Stimulated activated CD8-positive, alpha-beta memory T cell treated with anti-CD3 and anti-CD28 coated beads, Interleukin-15, amount 100 ng/mL, for 1 hour (primary cell): ENCODE data around the gene SPG11.
"Not testable (repeated sequence)": the region's sequence is repeated elsewhere in the genome, so short reads cannot be mapped to it uniquely, and the experiment has no call there.

ENCODE experiments used
- DNase-seq: peaks from one replicate; pipeline ENCODE4 v3.0.0-alpha.2; 2020; ENCODE audit warnings: low read depth

Gene SPG11

DNA sequence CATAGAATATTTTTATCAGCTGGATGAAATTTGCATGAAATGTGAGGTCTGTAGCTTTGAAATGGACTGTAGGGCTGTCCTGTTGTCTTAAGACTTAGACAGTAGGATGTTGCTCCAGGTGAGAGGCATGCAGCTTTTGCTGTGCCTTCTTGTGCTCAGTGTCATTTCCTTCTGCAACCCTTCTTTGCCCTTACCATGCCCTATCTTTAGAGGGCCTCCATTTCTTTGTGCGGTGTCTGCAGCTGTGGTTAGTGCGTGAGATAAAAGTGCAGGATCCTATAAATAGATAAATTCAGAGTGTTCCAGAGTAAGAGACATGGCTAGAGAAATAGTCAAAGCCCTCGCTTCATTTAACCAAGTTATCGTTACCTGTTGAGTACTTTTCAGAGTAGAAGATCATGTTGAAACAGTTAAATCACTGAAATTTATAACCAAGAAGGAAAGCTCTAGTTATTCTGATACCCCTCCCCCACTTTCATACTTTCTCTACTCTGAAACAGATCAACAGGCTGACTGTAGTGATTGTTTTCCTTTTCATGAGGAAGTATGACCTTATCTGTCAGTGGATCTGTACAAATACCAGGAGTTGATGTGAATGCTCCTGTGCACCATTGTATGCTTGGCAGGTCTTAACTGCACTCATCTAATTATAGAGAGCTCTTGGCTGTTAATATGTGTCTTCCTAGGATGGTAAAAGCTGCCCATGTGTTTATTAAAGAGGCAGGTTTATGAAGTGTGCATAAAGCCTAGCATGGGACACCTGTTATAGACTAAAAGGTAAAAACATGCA lies 108.3 kb downstream of the SPG11 start:
- no peak for DNase-seq

DNA sequence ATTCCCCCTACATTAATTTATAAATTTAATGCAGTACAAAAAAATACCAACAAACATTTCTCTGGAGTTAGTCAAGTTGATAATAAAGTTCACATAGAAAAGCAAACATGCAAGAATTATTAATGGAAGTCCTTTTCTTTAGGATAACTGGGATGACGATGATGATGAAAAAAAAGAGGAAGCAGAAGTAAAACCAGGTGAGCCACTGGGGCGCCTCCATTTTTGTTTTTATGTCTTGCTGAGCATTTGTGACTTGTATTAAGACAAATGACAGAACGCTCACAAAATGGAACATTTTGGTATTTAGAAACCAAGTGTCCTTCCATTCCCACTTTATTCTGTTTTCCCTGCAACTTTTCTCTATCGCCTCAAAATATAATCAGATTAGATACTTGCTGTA lies 112.7 kb downstream of the SPG11 start:
- DNase-seq = no peak

DNA sequence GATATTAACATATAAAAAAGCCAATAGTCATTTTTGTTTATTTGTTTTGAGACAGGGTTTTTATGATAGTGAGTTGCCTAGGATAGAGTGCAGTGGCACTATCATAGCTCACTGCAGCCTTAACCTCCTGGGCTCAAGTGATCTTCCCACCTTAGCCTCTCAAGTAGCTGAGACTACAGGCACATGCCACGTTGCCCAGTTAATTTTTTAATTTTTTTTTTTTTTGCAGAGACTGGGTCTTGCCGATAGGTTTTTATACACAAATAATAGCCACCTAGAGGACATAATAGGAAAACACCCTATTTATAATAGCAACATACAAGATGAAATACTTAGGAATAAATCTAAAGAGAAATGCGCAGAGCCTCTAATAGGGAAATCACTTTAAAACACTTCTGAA lies 113.2 kb downstream of the SPG11 start:
- DNase-seq = no peak

DNA sequence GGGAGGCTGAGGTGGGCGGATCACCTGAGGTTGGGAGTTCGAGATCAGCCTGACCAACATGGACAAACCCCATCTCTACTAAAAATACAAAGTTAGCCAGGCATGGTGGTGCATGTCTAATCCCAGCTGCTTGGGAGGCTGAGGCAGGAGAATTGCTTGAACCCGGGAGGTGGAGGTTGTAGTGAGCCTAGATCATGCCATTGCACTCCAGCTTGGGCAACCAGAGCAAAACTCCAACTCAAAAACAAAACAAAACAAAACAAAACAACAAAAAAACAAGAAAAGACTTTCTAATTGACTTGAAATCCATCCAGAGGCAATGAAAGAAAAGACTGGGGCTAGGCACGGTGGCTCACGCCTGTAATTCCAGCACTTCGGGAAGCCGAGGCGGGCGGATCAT lies 114.3 kb downstream of the SPG11 start:
- not testable (repeated sequence) for DNase-seq

DNA sequence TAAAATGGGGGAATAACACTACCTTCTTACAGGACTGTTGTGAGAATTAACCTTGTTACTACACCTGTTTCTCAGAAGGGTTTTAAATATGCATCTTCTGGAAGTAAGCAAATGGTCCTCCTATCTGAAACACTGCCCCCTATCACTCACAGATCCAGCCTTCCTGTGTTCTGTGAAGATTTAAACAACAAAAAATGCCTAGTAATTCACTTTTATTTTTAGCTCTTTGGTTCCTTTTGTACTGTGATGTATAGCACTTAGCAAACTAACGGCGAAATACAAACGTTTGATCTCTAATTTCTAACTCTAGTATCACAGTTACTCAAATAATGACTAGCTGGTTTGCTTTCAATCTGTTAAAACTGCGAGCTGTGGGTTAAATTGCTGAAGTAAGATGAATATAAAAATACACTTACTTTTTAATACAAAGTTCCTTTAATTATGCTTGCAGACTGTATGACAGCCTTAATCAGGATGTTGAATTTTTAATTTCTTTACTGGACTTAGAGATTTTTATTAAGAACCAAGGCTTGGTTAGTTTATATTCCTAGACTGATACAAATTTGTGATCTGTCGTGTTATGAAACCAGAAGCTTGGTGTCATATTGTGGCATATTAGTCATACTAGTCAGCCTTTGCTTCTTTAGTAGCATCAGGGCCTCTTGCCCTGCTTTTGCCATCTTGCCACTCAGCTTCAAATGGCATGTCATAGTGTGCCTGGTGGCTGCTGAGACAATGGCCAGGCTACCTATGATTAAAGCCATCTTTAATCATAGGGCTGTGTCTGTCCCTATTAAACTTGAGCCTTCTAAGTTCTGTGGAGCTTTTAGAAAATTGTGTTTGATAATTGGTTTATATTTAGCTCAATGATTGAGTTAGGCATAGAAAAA lies 117.3 kb downstream of the SPG11 start:
- DNase-seq = no peak

DNA sequence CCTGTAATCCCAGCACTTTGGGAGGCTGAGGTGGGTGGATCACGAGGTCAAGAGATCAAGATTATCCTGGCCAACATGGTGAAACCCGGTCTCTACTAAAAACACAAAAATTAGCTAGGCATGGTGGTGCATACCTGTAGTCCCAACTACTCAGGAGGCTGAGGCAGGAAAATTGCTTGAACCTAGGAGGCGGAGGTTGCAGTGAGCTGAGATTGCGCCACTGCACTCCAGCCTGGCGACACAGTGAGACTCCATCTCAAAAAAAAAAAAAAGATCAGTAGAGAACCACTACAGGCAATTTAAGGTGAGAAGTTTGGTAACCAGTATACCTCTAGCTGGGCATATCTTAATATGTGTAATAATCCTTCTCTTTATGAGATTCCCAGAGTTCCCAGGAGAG lies 118.7 kb downstream of the SPG11 start:
- not testable (repeated sequence) for DNase-seq

DNA sequence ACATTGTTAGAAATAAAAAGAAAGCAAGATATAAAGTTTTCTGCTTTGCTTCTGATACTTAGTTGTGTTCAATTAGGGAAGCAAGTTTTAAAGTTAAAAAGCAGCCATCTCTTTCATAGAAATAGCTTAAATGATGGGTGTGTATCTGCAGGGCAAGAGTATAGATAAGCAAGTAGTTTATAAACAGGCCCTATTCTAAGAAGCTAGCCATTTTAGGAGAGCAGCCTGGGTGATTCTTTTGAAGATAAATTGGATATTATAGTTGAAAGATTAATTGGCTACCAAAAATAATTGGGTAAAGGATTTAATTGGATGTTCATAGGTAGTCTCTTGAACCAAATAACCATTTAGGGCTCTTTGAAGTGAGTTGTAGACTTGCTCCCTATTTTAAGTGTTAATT lies 120.9 kb downstream of the SPG11 start:
- no peak for DNase-seq

DNA sequence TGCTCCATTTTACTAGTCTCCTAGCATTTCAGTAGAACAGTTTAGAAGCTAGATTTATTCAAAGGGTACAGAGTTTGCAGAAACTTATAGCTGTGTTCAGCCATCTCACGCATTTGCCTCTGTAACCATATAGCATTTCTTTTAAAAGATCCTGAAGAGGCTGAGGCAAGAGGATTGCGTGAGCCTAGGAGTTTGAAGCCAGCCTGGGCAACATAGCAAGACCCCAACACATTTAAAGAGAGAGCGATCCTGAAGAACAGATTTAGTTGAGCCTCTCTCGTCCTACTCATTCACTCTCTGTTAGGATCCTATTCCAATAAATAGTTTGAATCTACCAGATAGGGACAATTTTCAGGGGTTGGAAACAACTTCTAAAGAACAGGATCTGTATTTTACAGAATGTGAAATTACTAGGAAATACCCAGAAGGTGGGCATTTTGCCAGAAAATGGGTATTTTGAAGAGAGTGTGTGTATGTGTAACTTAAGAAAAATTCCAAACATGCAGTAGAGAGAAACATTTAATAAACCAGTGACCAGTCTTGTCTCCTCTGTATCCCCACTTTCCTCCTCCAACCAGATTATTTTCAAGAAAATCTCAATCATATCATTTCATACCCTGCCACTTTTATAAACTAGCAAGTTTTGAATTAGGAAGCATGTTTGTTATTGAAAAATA lies 122.0 kb downstream of the SPG11 start:
- no peak for DNase-seq

DNA sequence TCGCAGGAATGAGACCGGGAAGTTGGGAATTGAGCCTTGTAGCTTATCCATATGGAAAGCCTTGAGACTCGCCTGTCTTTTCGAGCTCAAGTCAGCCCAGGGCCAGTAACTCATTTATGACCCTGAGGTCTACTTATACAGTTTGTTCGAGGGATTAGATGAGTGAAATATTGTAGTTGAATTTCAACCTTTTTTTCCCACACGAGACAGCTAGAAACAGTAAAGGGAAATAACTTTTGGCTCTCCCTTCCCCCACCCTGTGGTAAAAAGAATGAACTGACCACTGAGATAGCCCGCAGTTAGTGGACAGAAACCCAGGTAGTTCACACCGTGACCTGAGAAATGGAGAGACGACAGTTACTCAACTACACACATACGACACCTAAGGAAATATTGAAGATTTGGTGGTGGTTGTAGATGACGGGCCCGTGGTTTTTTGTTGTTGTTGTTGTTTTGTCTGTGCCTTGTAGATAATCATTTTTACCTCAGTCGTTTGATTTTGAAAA lies 125.7 kb downstream of the SPG11 start:
- no peak for DNase-seq

DNA sequence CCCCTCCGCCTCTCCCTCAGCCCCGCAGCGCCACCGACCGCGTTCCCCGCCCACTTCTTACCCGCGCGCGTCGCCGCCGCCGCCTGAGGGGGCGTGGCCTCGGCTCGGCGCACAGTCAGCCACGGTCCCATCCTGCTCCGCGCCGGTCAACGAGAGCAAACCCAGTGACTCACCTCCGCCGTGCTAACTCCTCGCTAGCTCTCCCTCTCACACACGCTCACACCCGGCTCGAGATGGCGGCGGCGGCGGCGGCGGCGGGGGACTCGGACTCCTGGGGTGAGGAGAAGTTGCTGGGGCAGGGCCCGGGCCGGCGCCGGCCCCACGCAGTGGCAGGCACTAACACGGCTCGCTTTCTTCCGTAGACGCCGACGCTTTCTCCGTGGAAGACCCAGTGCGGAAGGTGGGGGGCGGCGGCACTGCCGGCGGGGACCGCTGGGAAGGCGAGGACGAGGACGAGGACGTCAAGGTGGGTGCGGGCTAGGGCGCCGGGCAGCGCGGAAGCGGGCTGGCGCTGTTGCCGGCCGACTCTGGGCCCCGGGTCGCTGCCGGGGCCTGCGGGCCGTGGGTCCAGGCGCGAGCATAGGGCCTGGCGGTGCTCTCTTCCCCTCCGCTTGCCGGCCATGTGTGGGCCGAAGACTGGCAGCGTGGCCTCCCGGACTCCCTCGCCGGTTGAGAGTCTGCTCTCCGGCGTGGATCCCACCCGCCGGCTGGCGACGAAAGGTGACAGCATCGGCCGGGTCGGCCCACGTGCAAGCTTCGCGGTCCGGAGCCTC lies 126.3 kb downstream of the SPG11 start, which contains the start of gene EIF3J:
EIF3J (plus strand) TSS at position 186 of the 773 bp plus-strand sequence; CDS start at position 234, 48 bp downstream.
- peak; percentile 82 for DNase-seq

DNA sequence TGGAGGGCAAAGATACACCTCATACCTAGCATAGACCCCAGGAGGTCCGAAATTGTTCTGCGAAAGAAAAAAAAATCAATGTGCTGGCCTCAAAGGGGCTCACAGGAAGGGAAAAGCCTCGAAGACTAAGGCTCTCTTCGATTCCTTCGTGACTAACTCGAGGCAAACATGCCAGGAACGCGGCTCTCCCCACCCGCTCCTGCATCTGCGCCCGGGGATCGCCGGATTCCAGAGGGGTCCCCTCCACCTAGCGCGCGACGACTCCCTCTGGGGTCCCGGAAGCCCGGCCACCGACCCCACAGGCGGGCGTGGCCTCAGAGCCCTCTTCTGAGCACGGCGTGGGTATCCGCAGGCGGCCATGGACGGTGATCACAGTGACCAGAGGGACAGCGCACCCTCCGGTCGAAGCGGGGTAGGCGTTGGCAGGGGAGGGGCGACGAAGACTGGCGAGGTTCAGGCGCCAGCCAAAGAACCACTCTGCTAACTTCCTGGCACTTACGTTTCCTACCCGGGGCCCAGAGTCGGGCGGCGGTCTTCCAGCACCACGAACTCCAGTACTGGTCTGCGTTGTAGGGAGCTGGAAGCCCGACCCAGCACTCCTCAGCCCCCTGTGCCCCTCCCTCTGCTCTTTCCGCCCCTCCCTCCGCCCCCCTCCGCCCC lies 127.0 kb downstream of the SPG11 start:
- no peak for DNase-seq

DNA sequence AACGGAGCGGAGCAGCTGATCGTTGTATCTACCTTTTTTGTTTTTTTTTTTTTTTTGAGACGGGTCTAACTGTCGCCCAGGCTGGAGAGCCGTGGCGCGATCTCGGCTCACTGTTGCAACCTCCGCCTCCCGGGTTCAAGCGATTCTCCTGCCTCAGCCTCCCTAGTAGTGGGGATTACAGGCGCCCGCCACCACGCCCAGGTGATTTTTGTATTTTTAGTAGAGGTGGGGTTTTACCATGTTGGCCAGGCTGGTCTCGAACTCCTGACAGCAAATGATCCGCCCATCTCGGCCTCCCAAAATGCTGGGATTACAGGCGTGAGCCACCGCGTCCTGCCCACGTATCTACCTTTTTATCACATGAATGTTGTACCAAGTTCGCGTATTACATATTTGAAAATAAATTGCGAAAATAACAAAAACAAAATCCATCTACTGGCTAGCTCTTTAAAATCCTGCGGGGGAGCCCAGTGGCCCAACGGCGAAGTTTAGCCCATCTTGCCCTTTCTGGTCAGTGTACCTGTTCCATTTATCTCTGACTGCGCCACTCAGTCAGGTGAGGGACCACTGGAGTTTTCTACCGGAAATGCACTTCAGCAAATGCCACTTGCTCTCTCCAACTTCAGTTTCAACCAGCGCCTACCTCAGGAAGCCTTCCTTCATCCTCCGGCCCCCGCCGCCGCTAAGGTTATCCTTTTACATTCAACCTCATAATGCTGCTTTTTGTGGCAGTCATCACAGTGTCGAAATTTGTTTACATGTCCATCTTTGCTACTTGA lies 127.8 kb downstream of the SPG11 start:
- DNase-seq = no peak

DNA sequence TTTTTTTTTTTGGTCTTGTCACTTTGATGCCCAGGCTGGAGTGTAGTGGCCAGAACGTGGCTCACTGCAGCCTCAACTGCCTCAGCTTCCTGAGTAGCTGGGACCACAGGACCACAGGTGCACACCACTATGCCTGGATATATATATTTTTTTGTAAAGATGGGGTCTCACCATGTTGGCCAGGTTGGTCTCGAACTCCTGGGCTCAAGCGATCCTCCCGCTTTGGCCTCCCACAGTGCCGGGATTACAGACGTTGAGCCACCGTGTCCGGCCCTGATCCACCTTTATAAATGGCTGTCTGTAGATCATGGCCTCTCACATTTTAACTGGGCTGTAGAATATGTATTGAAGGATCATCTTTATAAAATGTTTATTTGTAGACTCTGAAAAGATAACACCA lies 128.4 kb downstream of the SPG11 start:
- no peak for DNase-seq

DNA sequence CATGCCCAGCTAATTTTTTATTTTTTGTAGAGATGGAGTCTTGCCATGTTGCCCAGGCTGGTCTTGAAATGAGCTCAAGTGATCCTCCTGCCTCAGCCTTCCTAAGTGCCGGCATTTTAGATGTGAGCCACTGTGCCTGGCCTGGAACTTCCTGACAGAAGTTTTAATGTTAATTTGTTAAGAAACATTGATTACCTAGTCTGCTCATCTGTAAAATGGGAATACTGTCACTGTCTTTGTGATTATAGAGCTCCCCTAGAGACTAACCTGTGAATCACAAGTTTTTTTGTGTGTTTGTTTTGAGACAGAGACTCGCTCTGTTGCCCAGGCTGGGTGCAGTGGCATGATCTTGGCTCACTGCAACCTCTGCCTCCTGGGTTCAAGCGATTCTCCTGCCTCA lies 130.8 kb downstream of the SPG11 start:
- DNase-seq = no peak

DNA sequence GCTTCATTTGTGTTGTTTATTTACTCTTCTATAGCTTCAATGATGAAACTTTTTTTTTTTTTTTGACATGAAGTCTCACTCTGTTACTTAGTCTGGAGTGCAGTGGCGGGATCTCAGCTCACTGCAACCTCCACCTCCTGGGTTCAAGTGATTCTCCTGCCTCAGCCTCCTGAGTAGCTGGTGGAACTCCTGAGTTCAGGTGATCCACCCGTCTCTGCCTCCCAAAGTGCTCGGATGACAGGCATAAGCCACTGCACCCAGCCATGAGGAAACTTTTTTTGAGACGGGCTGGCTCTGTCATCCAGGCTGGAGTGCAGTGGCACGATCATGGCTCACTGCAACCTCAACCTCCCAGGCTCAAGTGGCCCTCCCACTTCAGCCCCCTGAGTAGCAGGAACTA lies 131.2 kb downstream of the SPG11 start:
- DNase-seq = not testable (repeated sequence)

DNA sequence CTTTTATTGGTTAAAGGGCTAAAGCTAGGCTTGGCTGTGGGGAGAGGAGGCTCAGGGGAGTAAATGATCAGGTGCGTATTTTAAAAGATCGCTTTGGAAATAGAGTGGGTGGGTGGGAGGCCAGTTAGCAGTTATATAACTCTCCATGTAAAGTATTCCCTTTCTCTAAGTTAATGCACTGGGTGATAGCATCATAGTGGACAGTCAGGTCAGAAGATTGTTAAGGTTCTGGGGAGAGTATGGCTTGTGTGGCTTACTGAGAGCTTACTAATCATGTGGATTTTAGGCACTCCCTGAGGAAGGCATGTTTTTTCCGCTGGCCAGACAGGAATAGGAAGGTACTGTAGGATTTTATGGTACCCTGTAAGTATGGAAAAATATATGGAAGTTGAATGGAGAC lies 132.8 kb downstream of the SPG11 start:
- DNase-seq = no peak

DNA sequence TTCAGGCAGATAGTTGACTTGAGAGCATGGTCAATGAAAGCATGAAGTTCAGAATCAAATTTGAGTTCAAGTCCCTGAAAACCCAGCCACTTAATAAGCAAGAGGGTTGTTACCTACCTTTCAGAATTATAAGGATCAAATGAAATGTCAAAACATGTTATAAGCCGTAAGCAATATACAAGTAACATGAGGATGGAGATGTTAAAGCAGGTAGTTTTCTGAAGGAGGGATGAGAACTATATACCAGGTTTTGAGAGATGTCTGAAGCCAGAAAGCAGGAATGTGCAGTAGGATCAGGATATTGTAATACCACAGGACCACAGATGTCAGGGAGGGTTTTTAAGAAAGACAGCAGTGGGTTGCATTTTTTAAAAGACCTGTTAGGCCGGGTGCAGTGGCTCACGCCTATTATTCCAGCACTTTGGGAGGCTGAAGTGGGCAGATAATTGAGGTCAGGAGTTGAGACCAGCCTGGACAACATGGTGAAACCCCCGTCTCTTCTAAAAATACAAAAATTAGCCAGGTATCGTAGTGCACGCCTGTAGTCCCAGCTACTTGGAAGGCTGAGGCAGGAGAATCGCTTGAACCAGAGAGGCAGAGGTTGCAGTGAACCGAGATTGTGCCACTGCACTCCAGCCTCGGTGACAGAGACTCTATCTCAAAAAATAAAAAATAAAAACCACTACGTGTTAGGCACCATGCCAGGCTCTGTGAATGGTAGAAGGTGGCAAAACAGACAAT lies 133.4 kb downstream of the SPG11 start:
- DNase-seq = no peak

DNA sequence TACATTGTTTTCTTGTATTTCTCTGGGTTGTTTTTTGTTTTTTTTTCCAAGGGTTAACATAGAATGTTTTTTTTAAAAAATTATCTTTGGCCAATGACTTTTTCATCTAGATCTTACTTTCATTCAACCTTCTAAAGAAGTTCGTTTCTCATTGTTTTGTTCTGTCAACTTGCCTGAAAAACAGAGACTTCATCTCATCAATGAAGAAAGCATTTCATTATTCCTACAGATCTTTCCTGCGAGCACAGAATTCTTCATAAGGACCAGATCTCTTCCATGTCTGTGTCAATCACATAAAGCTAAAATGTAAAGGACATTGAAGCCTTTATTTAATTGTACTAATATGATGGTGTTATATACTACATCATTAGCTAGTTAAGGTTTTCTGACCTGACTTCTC lies 136.2 kb downstream of the SPG11 start:
- DNase-seq = no peak

DNA sequence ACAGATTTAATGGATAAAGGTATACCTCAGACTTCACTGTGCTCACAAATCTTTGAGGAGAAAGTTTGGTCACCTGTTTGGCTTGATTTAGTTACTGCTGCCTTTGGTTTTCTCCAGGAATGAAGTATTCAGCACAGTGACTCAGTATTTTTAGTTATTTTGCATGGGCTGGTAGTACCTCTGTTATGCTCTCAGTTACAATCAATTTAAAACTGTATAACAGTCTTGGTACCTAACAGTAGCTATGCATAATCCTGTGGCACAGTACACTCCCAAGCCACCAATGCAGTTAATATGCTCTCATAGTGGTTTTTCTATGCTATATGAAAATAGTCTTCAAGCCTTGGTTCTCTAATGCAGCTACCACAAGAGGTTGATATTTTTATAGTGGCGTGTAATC lies 138.4 kb downstream of the SPG11 start:
- no peak for DNase-seq

DNA sequence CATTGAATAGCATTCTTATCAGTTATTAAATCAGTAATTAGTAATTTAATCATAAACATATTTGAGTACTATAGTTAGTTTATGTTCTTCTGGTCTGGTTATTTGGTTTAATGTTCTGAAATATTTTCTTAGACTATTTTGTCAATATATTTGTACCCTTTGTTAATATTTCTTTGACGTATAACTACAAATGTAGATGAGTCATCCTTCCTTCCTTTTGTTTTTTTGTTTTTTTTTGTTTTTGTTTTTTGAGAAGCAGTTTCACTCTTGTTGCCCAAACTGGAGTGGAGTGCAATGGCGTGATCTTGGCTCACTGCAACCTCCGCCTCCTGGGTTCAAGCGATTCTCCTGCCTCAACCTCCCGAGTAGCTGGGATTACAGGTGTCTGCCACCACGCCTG lies 143.9 kb downstream of the SPG11 start:
- DNase-seq = no peak
